ENCODE results near the gene LRP8. TPM values are rescaled to one million over a fixed set of nuclear protein-coding genes. Genes with fewer than 3 reads are reported as not detected.
"Not testable (repeated sequence)": the region's sequence is repeated elsewhere in the genome, so short reads cannot be mapped to it uniquely, and the experiment has no call there.

LRP8 gene
- total RNA-seq, 1 experiment from 2014 or later, result 28.6 TPM

DNA sequence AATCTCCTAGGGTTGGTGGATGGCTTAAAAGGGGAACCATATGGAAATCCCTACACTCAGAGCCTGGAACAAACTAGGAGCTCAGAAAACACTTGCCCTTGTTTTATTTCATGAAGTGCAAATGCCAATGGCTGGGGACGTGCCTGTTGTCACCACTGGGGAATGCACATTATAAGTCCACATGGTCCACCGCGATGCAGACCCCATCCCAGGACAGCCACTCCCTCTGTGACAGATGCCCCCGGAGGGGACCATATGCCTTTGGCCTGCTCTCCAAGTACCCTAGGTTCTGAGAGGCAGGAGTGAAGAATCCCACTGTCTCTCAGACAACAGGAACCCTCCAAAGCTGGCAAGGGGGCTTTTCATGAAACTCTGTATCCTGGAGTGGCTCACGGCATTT lies 42.3 kb downstream of the LRP8 start:
- CTCF ChIA-PET, result no interaction called here
- Histone ChIP-seq H3K27ac (ENCODE audit: low read length) (no peak overlapping the region), H3K4me1 (ENCODE audit: control insufficient read depth, insufficient read depth, low read length) (no peaks in the 10 kb centered on the region), H3K27me3 (ENCODE audit: control insufficient read depth, insufficient read depth, low read length) (no peaks in the 10 kb centered on the region), H3K36me3 (ENCODE audit: control insufficient read depth, insufficient read depth, low read length) (no peaks in the 10 kb centered on the region), H3K4me3 (ENCODE audit: low read depth in 2 of 2, low read length in 2 of 2) (no peak overlapping the region), H3K9me3 (ENCODE audit: control insufficient read depth, insufficient read depth, low read depth, low read length) (no peaks in the 10 kb centered on the region)
- TF ChIP-seq, protein P1, sequence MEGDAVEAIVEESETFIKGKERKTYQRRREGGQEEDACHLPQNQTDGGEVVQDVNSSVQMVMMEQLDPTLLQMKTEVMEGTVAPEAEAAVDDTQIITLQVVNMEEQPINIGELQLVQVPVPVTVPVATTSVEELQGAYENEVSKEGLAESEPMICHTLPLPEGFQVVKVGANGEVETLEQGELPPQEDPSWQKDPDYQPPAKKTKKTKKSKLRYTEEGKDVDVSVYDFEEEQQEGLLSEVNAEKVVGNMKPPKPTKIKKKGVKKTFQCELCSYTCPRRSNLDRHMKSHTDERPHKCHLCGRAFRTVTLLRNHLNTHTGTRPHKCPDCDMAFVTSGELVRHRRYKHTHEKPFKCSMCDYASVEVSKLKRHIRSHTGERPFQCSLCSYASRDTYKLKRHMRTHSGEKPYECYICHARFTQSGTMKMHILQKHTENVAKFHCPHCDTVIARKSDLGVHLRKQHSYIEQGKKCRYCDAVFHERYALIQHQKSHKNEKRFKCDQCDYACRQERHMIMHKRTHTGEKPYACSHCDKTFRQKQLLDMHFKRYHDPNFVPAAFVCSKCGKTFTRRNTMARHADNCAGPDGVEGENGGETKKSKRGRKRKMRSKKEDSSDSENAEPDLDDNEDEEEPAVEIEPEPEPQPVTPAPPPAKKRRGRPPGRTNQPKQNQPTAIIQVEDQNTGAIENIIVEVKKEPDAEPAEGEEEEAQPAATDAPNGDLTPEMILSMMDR (IDR thresholded peaks at IDR 0.05), result no peak
- no peak for TF ChIP-seq TCF7L2 (IDR thresholded peaks at IDR 0.05; ENCODE audit: low read depth, low read length)
- no peak for TF ChIP-seq POLR2AphosphoS5 (IDR thresholded peaks at IDR 0.05; ENCODE audit: low read depth, low read length)
- no peak for TF ChIP-seq REST (IDR thresholded peaks at IDR 0.05; ENCODE audit: insufficient read depth in 1 of 2, low read depth in 2 of 2, low read length in 1 of 2)
- no peak for TF ChIP-seq SIN3A (IDR thresholded peaks at IDR 0.05; ENCODE audit: borderline replicate concordance, insufficient read depth, low read depth, low read length)
- in situ Hi-C loops (cut with HindIII; ENCODE audit: low pct_unique_long_range_greater_than_20kb, low sequenced_read_pairs) (no loop called here), intact Hi-C loops (cut with micrococcal nuclease; ENCODE audit: unreplicated experiment) (no loop called here)
- ATAC-seq, result no peak
- BruUV-seq (replicated peaks), result no TSS peak
- POLR2A ChIA-PET, result no interaction called here
- no peak for DNase-seq (ENCODE audit: low read depth, low spot score)

DNA sequence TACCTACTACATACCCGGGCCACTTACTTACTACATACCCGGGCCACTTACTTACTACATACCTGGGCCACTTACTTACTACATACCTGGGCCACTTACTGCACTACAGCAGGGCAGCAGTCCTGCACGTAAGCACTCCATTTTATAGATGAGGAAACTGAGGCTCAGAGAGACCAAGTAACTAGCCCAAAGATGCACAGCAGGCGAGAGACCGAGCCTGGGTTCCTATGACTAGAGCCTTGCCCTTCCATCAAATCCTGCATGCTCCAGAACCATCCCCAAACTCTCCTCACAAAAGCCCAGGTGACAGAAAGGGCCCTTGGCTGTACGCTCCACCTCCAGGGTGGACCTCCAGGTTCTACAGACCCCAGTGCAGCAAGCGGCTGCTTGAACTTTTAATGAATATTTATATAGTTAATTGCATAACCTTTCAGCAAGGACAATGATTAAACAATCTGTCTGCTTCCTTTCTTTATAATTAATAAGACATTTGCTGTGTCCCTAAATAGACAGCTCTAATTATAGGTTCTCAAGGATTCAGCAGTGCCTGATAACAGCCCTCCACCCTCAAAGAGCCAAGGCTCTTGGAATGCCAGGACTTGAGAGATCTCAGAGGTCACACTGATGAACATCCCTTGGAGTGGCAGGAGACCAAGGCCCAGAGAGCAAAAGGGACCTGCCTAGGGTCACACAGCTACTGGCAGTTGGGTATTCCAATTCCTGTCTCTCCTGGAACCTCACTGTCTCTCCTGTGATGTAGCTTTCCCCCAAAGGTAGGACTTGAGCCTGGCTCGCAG lies 43.4 kb downstream of the LRP8 start:
- CTCF ChIA-PET, result no interaction called here
- intact Hi-C loops (cut with micrococcal nuclease; ENCODE audit: unreplicated experiment) (no loop called here), in situ Hi-C loops (cut with HindIII; ENCODE audit: low pct_unique_long_range_greater_than_20kb, low sequenced_read_pairs) (no loop called here)
- no TSS peak for BruUV-seq (replicated peaks)
- Histone ChIP-seq H3K27ac (ENCODE audit: low read length) (no peak overlapping the region), H3K27me3 (ENCODE audit: control insufficient read depth, insufficient read depth, low read length) (no peaks in the 10 kb centered on the region), H3K4me3 (ENCODE audit: low read depth in 2 of 2, low read length in 2 of 2) (no peak overlapping the region), H3K9me3 (ENCODE audit: control insufficient read depth, insufficient read depth, low read depth, low read length) (no peaks in the 10 kb centered on the region), H3K4me1 (ENCODE audit: control insufficient read depth, insufficient read depth, low read length) (no peaks in the 10 kb centered on the region), H3K36me3 (ENCODE audit: control insufficient read depth, insufficient read depth, low read length) (no peaks in the 10 kb centered on the region)
- TF ChIP-seq TCF7L2 (IDR thresholded peaks at IDR 0.05; ENCODE audit: low read depth, low read length) (no peak), SIN3A (IDR thresholded peaks at IDR 0.05; ENCODE audit: borderline replicate concordance, insufficient read depth, low read depth, low read length) (no peak), POLR2AphosphoS5 (IDR thresholded peaks at IDR 0.05; ENCODE audit: low read depth, low read length) (no peak), REST (IDR thresholded peaks at IDR 0.05; ENCODE audit: insufficient read depth in 1 of 2, low read depth in 2 of 2, low read length in 1 of 2) (no peak)
- TF ChIP-seq, protein P1 (IDR thresholded peaks at IDR 0.05), result no peak
- ATAC-seq, result no peak
- POLR2A ChIA-PET, result no interaction called here
- no peak for DNase-seq (ENCODE audit: low read depth, low spot score)

DNA sequence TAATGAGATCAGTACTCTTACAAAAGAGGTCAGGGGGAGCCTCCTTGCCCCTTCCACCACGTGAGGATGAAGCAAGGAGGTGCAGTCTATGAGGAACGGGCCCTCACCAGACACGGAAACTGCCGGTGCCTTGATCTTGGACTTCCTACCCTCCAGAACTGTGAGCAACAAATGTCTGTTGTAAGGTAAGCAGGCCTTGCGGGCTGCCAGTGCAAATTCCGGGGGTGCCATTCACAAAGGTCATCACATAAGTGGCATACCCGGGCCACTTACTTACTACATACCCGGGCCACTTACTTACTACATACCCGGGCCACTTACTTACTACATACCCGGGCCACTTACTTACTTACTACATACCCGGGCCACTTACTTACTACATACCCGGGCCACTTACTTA lies 44.7 kb downstream of the LRP8 start:
- H3K36me3 ChIP-seq (ENCODE audit: control insufficient read depth, insufficient read depth, low read length), result not testable (repeated sequence)

More for the DNA sequence above, 44.7 kb downstream of the LRP8 start:
- H3K9me3 ChIP-seq (ENCODE audit: control insufficient read depth, insufficient read depth, low read depth, low read length); BruUV-seq (replicated peaks); H3K4me3 ChIP-seq (ENCODE audit: low read depth in 2 of 2, low read length in 2 of 2); in situ Hi-C loops (cut with HindIII; ENCODE audit: low pct_unique_long_range_greater_than_20kb, low sequenced_read_pairs); intact Hi-C loops (cut with micrococcal nuclease; ENCODE audit: unreplicated experiment); H3K4me1 ChIP-seq (ENCODE audit: control insufficient read depth, insufficient read depth, low read length); CTCF ChIA-PET; POLR2A ChIA-PET; ATAC-seq; H3K27me3 ChIP-seq (ENCODE audit: control insufficient read depth, insufficient read depth, low read length); DNase-seq (ENCODE audit: low read depth, low spot score); H3K27ac ChIP-seq (ENCODE audit: low read length): not testable (repeated sequence)
